ENCODE data around the gene NUDT5.

- TF ChIP-seq EZH2 (IDR thresholded peaks at IDR 0.05; ENCODE audit: insufficient read depth, poor library complexity, severe bottlenecking) = no peak
- no peak for TF ChIP-seq EZH2phosphoT487 (IDR thresholded peaks at IDR 0.05; ENCODE audit: insufficient read depth, low read depth)
These were observed 55.7 kb downstream of the NUDT5 start for GRCh38 chr10:12140038-12140437.

Data from GM23248 (cell line).